ENCODE measurements around the gene KDM4C.

The KDM4C gene

GRCh38 chr9:7209016-7209715 lies 451.4 kb downstream of the KDM4C start:
- DNase-seq (ENCODE audit: low read depth, low spot score): no peak

- DNase-seq (ENCODE audit: low read depth, low spot score): no peak
Observed at GRCh38 chr9:7209990-7210389, 452.2 kb downstream of the KDM4C start.

- DNase-seq (ENCODE audit: low read depth, low spot score): no peak
Observed at GRCh38 chr9:7210854-7211637, 453.3 kb downstream of the KDM4C start.

GRCh38 chr9:7211657-7212056 lies 453.9 kb downstream of the KDM4C start:
- DNase-seq (ENCODE audit: low read depth, low spot score): no peak

- no peak for DNase-seq (ENCODE audit: low read depth, low spot score)
Observed at GRCh38 chr9:7212101-7212500, 454.3 kb downstream of the KDM4C start.

GRCh38 chr9:7216004-7216841 lies 458.4 kb downstream of the KDM4C start:
- DNase-seq (ENCODE audit: low read depth, low spot score): no peak

GRCh38 chr9:7223981-7224380 lies 466.2 kb downstream of the KDM4C start:
- no peak for DNase-seq (ENCODE audit: low read depth, low spot score)
